Activated CD4-positive, alpha-beta memory T cell treated with anti-CD3 and anti-CD28 coated beads, Interleukin-2, amount 10 ng/mL, durations not matched to agents 7 days and 5 days (primary cell): Measurements from ENCODE around the gene DHRSX. TPM values are rescaled to one million over a fixed set of nuclear protein-coding genes. Genes with fewer than 3 reads are reported as not detected.
"Not testable (repeated sequence)": the region's sequence is repeated elsewhere in the genome, so short reads cannot be mapped to it uniquely, and the experiment has no call there.

Experiments
- CTCF ChIA-PET: fragments of 350-600 bp; sonication (Branson Sonifier 250); formaldehyde crosslinking; loops from one replicate; lab custom pipeline; 2021; ENCODE audit warnings: antibody characterized with exemption, inconsistent platforms; lab: Charles Lee
- POLR2A ChIA-PET: fragments of 350-600 bp; sonication (Branson Sonifier 250); formaldehyde crosslinking; loops from one replicate; lab custom pipeline; 2021; ENCODE audit warnings: antibody characterized with exemption; lab: Charles Lee
- DNase-seq: peaks from one replicate; pipeline ENCODE4 v3.0.0-alpha.2; 2020
- H3K27ac Mint-ChIP-seq: one replicate; pipeline ENCODE4 v1.8.0; 2021; ENCODE audit warnings: mild to moderate bottlenecking, mixed read lengths
- H3K27me3 Mint-ChIP-seq: one replicate; pipeline ENCODE4 v1.8.0; 2021; ENCODE audit warnings: mixed read lengths
- H3K36me3 Mint-ChIP-seq: one replicate; pipeline ENCODE4 v1.8.0; 2021; ENCODE audit warnings: low read depth, mixed read lengths
- H3K4me1 Mint-ChIP-seq: one replicate; pipeline ENCODE4 v1.8.0; 2021; ENCODE audit warnings: mixed read lengths
- H3K4me3 Mint-ChIP-seq: one replicate; pipeline ENCODE4 v1.8.0; 2021; ENCODE audit warnings: mild to moderate bottlenecking, mixed read lengths
- H3K9me3 Mint-ChIP-seq: one replicate; pipeline ENCODE4 v1.8.0; 2021; ENCODE audit warnings: mixed read lengths
- total RNA-seq, 2 experiments: library from RNA; stranded (reverse); gene quantifications; one replicate each; pipeline ENCODE4 v1.2.3, GENCODE V29; 2021

Gene DHRSX
- total RNA-seq, 2 experiments from 2014 or later, result 21.1 to 23.7 TPM

GRCh38 chrX:2425286-2426071 lies 75.3 kb downstream of the DHRSX start:
- H3K9me3 Mint-ChIP-seq, result peaks cover 24% of the 10 kb centered on the region
- H3K27ac Mint-ChIP-seq, result no peak overlapping the region
- POLR2A ChIA-PET, result no interaction called here
- no peaks in the 10 kb centered on the region for H3K4me1 Mint-ChIP-seq
- H3K4me3 Mint-ChIP-seq, result no peak overlapping the region
- H3K36me3 Mint-ChIP-seq, result peaks cover 51% of the 10 kb centered on the region
- DNase-seq, result no peak
- CTCF ChIA-PET, result no interaction called here
- no peaks in the 10 kb centered on the region for H3K27me3 Mint-ChIP-seq

GRCh38 chrX:2424317-2424716 lies 76.5 kb downstream of the DHRSX start:
- no peak overlapping the region for H3K4me3 Mint-ChIP-seq
- CTCF ChIA-PET, result no interaction called here
- peaks cover 19% of the 10 kb centered on the region for H3K9me3 Mint-ChIP-seq
- no peaks in the 10 kb centered on the region for H3K27me3 Mint-ChIP-seq
- H3K27ac Mint-ChIP-seq, result no peak overlapping the region
- POLR2A ChIA-PET, result no interaction called here
- no peak for DNase-seq
- peaks cover 51% of the 10 kb centered on the region for H3K36me3 Mint-ChIP-seq
- no peaks in the 10 kb centered on the region for H3K4me1 Mint-ChIP-seq

DNA sequence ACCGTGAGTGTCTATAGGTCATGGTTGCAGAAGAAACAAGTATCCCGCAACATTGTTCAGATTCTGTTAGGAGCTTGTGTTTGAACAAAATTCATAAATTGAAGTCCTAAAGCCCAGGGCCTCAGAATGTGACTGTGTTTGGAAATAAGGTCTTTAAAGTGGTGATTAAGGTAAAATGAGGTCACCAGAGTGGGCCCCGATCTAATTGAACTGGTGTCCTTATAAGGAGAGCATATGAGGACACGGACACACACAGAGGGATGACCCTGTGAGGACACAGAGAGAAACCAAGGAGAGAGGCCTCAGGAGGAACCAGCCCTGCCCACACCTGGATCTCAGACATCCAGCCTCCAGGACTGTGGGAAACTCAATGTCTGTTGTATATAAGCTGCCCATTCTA lies 76.9 kb downstream of the DHRSX start:
- Mint-ChIP-seq H3K9me3 (peaks cover 19% of the 10 kb centered on the region), H3K36me3 (peaks cover 51% of the 10 kb centered on the region), H3K4me3 (no peak overlapping the region), H3K4me1 (no peaks in the 10 kb centered on the region), H3K27ac (no peak overlapping the region), H3K27me3 (no peaks in the 10 kb centered on the region)
- CTCF ChIA-PET, result no interaction called here
- no peak for DNase-seq
- POLR2A ChIA-PET, result no interaction called here

GRCh38 chrX:2423282-2423681 lies 77.5 kb downstream of the DHRSX start:
- Mint-ChIP-seq H3K4me3 (no peak overlapping the region), H3K36me3 (peaks cover 51% of the 10 kb centered on the region)
- POLR2A ChIA-PET, result no interaction called here

DNA sequence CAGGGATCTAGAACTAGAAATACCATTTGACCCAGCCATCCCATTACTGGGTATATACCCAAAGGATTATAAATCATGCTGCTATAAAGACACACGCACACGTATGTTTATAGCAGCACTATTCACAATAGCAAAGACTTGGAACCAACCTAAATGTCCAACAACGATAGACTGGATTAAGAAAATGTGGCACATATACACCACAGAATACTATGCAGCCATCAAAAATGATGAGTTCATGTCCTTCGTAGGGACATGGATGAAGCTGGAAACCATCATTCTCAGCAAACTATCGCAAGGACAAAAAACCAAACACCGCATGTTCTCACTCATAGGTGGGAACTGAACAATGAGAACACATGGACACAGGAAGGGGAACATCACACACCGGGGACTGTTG lies 81.4 kb downstream of the DHRSX start:
- DNase-seq, H3K27me3 Mint-ChIP-seq, H3K9me3 Mint-ChIP-seq, H3K4me3 Mint-ChIP-seq, H3K4me1 Mint-ChIP-seq, H3K27ac Mint-ChIP-seq, POLR2A ChIA-PET, CTCF ChIA-PET: not testable (repeated sequence)
- H3K36me3 Mint-ChIP-seq, result peaks cover 32% of the 10 kb centered on the region

More at GRCh38 chrX:2423282-2423681, 77.5 kb downstream of the DHRSX start:
- no peaks in the 10 kb centered on the region for H3K27me3 Mint-ChIP-seq
- H3K9me3 Mint-ChIP-seq, result peaks cover 14% of the 10 kb centered on the region
- H3K4me1 Mint-ChIP-seq, result no peaks in the 10 kb centered on the region
- DNase-seq, result no peak
- CTCF ChIA-PET, result no interaction called here
- H3K27ac Mint-ChIP-seq, result no peak overlapping the region

- peaks cover 21% of the 10 kb centered on the region for H3K36me3 Mint-ChIP-seq
- DNase-seq, result no peak
- no peaks in the 10 kb centered on the region for H3K27me3 Mint-ChIP-seq
- no peak overlapping the region for H3K27ac Mint-ChIP-seq
- no peak overlapping the region for H3K4me3 Mint-ChIP-seq
- no peaks in the 10 kb centered on the region for H3K4me1 Mint-ChIP-seq
- H3K9me3 Mint-ChIP-seq, result no peaks in the 10 kb centered on the region
- ChIA-PET POLR2A (no interaction called here), CTCF (no interaction called here)
These were observed 82.8 kb downstream of the DHRSX start for GRCh38 chrX:2418000-2418399.

DNA sequence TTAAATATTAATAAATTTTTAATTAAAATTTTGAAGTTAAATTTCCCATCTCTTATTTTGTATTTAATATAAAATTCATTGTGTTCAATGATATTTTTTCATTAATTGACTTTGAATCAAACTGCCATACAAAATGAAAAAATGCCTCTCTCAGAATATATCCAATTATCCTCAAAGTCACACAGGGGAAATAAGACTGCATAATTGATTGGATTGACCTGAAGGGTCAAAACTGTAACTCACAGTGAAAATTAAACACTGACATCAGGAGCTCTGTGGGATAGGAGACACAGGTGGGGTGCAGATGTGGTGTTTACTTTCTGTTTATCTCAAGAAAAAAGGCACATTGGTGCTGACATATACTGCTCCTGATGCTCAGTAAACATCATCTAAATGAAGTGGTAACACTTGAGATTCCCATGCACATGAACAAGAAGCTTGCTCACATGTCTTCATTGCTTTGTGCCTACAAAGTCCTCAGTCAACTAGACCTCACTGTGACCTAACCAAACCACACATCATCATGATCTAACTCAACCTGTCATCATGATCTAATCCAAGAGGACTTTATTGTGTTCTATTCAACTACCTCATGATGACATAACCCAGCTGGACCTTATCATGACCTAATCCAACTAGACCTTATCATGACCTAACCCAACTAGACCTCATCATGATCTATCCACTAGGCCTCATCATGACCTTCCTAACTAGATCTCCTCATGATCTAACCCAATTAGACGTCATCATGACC lies 83.7 kb downstream of the DHRSX start:
- ChIA-PET CTCF (no interaction called here), POLR2A (no interaction called here)
- Mint-ChIP-seq H3K9me3 (no peaks in the 10 kb centered on the region), H3K4me1 (no peaks in the 10 kb centered on the region), H3K27me3 (no peaks in the 10 kb centered on the region), H3K4me3 (no peak overlapping the region), H3K27ac (no peak overlapping the region), H3K36me3 (peaks cover 20% of the 10 kb centered on the region)
- DNase-seq, result no peak

DNA sequence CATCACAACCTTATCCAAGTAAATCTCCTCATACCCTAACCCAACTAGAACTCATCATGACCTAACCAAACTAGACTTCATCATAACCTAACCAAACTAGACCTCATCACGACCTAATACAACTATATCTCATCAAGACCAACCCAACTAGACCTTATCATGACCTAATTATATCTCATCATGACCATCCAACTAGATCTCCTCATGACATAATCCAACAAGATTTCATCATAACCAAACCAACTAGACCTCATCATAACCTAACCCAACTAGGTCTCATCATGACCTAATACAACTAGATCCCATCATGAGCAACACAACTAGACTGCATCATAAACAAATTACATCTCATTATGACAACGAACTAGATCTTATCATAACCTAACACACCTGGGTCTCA lies 86.4 kb downstream of the DHRSX start:
- ChIA-PET POLR2A (no interaction called here), CTCF (no interaction called here)
- Mint-ChIP-seq H3K4me3 (no peak overlapping the region), H3K9me3 (no peaks in the 10 kb centered on the region), H3K27ac (no peak overlapping the region), H3K4me1 (no peaks in the 10 kb centered on the region), H3K27me3 (no peaks in the 10 kb centered on the region), H3K36me3 (peaks cover 4% of the 10 kb centered on the region)
- no peak for DNase-seq

GRCh38 chrX:2413969-2414368 lies 86.8 kb downstream of the DHRSX start:
- Mint-ChIP-seq H3K27me3 (no peaks in the 10 kb centered on the region), H3K4me3 (no peak overlapping the region), H3K4me1 (no peaks in the 10 kb centered on the region), H3K36me3 (peaks cover 4% of the 10 kb centered on the region), H3K27ac (no peak overlapping the region), H3K9me3 (no peaks in the 10 kb centered on the region)
- DNase-seq, result no peak
- ChIA-PET POLR2A (no interaction called here), CTCF (no interaction called here)

DNA sequence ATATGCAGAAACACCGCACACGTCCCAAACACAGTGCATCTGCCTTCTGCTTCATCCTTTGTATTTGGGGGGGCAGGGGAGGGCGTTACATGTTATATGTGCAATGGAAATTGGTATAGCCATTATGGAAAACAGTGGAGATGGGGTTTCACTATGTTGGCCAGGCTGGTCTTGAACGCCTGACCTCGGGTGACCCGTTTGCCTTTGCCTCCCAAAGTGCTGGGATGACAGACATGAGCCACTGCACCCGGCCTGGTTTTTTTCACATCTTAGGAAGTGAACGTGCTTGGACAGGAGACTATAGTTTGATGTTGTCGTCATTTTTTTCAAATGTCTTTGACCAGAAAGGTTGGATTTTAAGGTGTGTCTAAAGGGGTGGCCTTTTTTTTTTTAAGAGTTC lies 88.6 kb downstream of the DHRSX start:
- POLR2A ChIA-PET, result no interaction called here
- H3K36me3 Mint-ChIP-seq, result peaks cover 16% of the 10 kb centered on the region
- H3K27ac Mint-ChIP-seq, result no peak overlapping the region
- CTCF ChIA-PET, result no interaction called here
- H3K27me3 Mint-ChIP-seq, result no peaks in the 10 kb centered on the region
- no peak for DNase-seq
- no peaks in the 10 kb centered on the region for H3K4me1 Mint-ChIP-seq
- H3K9me3 Mint-ChIP-seq, result peaks cover 6% of the 10 kb centered on the region
- no peak overlapping the region for H3K4me3 Mint-ChIP-seq

DNA sequence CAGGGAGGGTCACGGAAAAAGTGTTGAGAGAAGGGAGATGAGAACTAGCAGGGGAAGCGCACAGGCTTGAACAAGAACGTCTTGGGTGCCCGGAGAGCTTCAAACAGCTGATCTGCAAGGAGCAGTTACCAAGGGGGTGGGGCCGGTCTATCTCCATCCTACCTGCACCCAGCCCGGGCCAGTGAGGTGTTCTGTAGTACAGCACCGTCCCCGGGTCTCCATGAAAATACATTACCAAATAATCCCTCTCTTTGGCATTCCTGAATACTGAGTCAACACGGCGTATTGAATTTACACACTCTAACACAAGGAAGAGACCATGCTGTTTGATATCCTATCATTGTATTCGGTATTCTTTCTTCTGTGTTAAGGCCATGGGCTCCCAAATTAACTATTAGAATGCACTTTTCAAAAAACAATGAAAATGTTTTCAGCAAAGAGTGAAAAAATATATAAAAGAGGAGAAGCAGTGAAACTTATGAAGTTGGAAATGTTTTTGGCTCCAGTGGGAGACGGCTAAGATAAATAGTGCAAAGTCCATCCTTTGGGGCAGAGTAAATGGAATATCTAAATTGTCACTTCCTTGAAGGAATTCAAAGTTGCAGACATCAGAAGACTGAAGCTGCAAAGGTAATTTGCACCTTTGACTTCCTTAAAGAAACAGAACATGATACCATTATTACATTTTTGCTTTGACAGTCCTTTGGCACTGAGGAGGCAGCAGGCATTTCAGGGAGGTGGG lies 90.3 kb downstream of the DHRSX start:
- no peak for DNase-seq
- H3K4me3 Mint-ChIP-seq, result no peak overlapping the region
- ChIA-PET CTCF (no interaction called here), POLR2A (no interaction called here)
- peaks cover 12% of the 10 kb centered on the region for H3K9me3 Mint-ChIP-seq
- H3K36me3 Mint-ChIP-seq, result peaks cover 26% of the 10 kb centered on the region
- H3K27me3 Mint-ChIP-seq, result no peaks in the 10 kb centered on the region
- H3K27ac Mint-ChIP-seq, result no peak overlapping the region
- H3K4me1 Mint-ChIP-seq, result no peaks in the 10 kb centered on the region

- ChIA-PET CTCF (no interaction called here), POLR2A (no interaction called here)
- H3K9me3 Mint-ChIP-seq, result peaks cover 12% of the 10 kb centered on the region
- H3K36me3 Mint-ChIP-seq, result peaks cover 26% of the 10 kb centered on the region
- H3K4me3 Mint-ChIP-seq, result no peak overlapping the region
- DNase-seq, result no peak
- H3K27me3 Mint-ChIP-seq, result no peaks in the 10 kb centered on the region
- no peaks in the 10 kb centered on the region for H3K4me1 Mint-ChIP-seq
- no peak overlapping the region for H3K27ac Mint-ChIP-seq
These were observed 91.0 kb downstream of the DHRSX start for GRCh38 chrX:2409796-2410195.

DNA sequence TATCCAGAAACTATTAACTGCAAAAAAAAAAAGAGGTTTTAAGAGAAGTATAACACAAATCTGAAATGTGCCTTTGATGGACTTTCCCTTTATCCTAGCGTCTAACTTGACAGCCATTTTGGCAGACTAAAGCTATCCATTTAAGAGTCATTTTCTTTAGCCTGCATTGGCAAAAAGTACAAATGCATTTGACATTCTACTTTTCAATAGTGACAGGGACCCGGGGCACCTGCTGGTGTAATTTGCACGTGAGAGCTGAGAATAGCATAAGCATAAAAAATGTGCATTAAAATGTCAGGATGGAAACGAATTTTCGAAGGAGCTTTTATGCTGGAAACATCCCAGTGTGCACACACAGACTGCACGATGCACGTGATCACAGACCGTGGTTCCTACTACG lies 91.9 kb downstream of the DHRSX start:
- H3K27ac Mint-ChIP-seq, result no peak overlapping the region
- POLR2A ChIA-PET, result no interaction called here
- H3K4me3 Mint-ChIP-seq, result no peak overlapping the region

More for the DNA sequence above, 91.9 kb downstream of the DHRSX start:
- Mint-ChIP-seq H3K36me3 (peaks cover 26% of the 10 kb centered on the region), H3K9me3 (peaks cover 12% of the 10 kb centered on the region), H3K4me1 (no peaks in the 10 kb centered on the region), H3K27me3 (no peaks in the 10 kb centered on the region)
- CTCF ChIA-PET, result no interaction called here
- no peak for DNase-seq
